HCT116 (cell line): ENCODE data around the gene EEPD1. TPM values are rescaled to one million over a fixed set of nuclear protein-coding genes. Genes with fewer than 3 reads are reported as not detected.

ENCODE experiments used
- ATAC-seq: fragments of 200-7000 bp; cut with Tn5 transposase; 2 replicates; pipeline ENCODE4 v1.9.1; 2020; ENCODE audit warnings: mild to moderate bottlenecking, moderate library complexity
- BruUV-seq: library from RNA; stranded (reverse); fragments of 400-500 nt; replicated peaks from 2 replicates; lab custom pipeline; 2021; lab: Mats Ljungman, UMichigan
- CTCF ChIA-PET: fragments of 300-600 bp; sonication (Branson Sonifier 250); formaldehyde crosslinking; loops from one replicate; lab custom pipeline; 2021; ENCODE audit warnings: antibody characterized with exemption; lab: Charles Lee
- POLR2A ChIA-PET: fragments of 300-600, 350-600 bp; sonication (Branson Sonifier 250); formaldehyde crosslinking; loops from one replicate; lab custom pipeline; 2021; ENCODE audit warnings: antibody characterized with exemption; lab: Charles Lee
- RAD21 ChIA-PET, 2 experiments: fragments of 300-600 bp; sonication (Branson Sonifier 250); formaldehyde crosslinking; loops; one replicate each; lab custom pipeline; 2023; ENCODE audit warnings: low total read pairs in 2 of 2; ENCODE audit not compliant: uncharacterized antibody in 2 of 2, unreplicated experiment in 2 of 2, low non-redundant PET in 1 of 2; lab: Charles Lee
- DNase-seq: peaks from one replicate; pipeline ENCODE4 v3.0.0-alpha.2; 2010; ENCODE audit warnings: low read depth, low spot score
- H2AFZ ChIP-seq: fragments of 200-600 bp; shearing (Covaris generic), sonication (generic); 2 replicates; pipeline ENCODE4 v1.6.1; 2017; ENCODE audit warnings: low read depth, mixed run types, mixed read lengths, antibody characterized with exemption, low read length; ENCODE audit not compliant: poor library complexity, severe bottlenecking
- H3K27ac ChIP-seq: 2 replicates; pipeline ENCODE4 v1.5.1; 2012; ENCODE audit warnings: low read depth, low read length
- H3K27me3 ChIP-seq: fragments of 200-600 bp; sonication (generic); 2 replicates; pipeline ENCODE4 v1.6.1; 2016; ENCODE audit warnings: mixed run types, low read length, mixed read lengths; ENCODE audit not compliant: insufficient read depth
- H3K36me3 ChIP-seq, 2 experiments: fragments of 200-500 bp in 1 of 2; fragments of 200-600 bp in 1 of 2; sonication (Bioruptor generic) in 1 of 2; sonication (generic) in 1 of 2; 2 replicates each; pipeline versions ENCODE4 v1.5.1 to v1.6.1; 2014 to 2016; ENCODE audit warnings: low read length in 2 of 2, inconsistent platforms in 1 of 2, mixed read lengths in 1 of 2, mixed run types in 1 of 2; ENCODE audit not compliant: insufficient read depth in 2 of 2, control insufficient read depth in 1 of 2
- H3K4me1 ChIP-seq, 2 experiments: fragments of 200-600 bp in 1 of 2; sonication (generic) in 1 of 2; 2 replicates each; pipeline versions ENCODE4 v1.5.1 to v1.6.1; 2012 to 2017; ENCODE audit warnings: low read length in 2 of 2, inconsistent platforms in 1 of 2, mild to moderate bottlenecking in 1 of 2, mixed read lengths in 1 of 2, mixed run types in 1 of 2, moderate library complexity in 1 of 2; ENCODE audit not compliant: insufficient read depth in 2 of 2, control insufficient read depth in 1 of 2
- H3K4me2 ChIP-seq: fragments of 200-600 bp; sonication (generic); 2 replicates; pipeline ENCODE4 v1.6.1; 2017; ENCODE audit warnings: mixed run types, low read length, mixed read lengths
- H3K4me3 ChIP-seq, 2 experiments: fragments of 200-600 bp in 1 of 2; sonication (generic) in 1 of 2; replicated peaks in 1 of 2; 2 replicates each; pipeline ENCODE4 v1.5.1; 2011 to 2016; ENCODE audit warnings: low read length in 2 of 2, control low read depth in 1 of 2, low read depth in 1 of 2, mild to moderate bottlenecking in 1 of 2, mixed read lengths in 1 of 2, mixed run types in 1 of 2
- H3K79me2 ChIP-seq: fragments of 200-600 bp; sonication (generic); 2 replicates; pipeline ENCODE4 v1.6.1; 2017; ENCODE audit warnings: mild to moderate bottlenecking, mixed run types, low read length, moderate library complexity, mixed read lengths; ENCODE audit not compliant: insufficient read depth
- H3K9ac ChIP-seq: fragments of 200-600 bp; sonication (generic); 2 replicates; pipeline ENCODE4 v1.6.1; 2016; ENCODE audit warnings: low read length, mixed read lengths
- H3K9me2 ChIP-seq: fragments of 200-600 bp; sonication (generic), shearing (Covaris generic); 2 replicates; pipeline ENCODE4 v1.6.1; 2017; ENCODE audit warnings: mixed run types, mild to moderate bottlenecking, moderate library complexity; ENCODE audit not compliant: insufficient read depth
- H3K9me3 ChIP-seq, 2 experiments: fragments of 200-500 bp in 1 of 2; fragments of 200-600 bp in 1 of 2; sonication (Bioruptor generic) in 1 of 2; sonication (generic) in 1 of 2; 2 replicates each; pipeline ENCODE4 v1.6.1; 2014 to 2017; ENCODE audit warnings: low read length in 2 of 2, mixed read lengths in 2 of 2, inconsistent platforms in 1 of 2, low read depth in 1 of 2, mild to moderate bottlenecking in 1 of 2, mixed run types in 1 of 2, moderate library complexity in 1 of 2; ENCODE audit not compliant: control insufficient read depth in 1 of 2, insufficient read depth in 1 of 2
- H4K20me1 ChIP-seq: fragments of 200-600 bp; sonication (generic), shearing (Covaris generic); 2 replicates; pipeline ENCODE4 v1.6.1; 2017; ENCODE audit warnings: mixed run types, mild to moderate bottlenecking, moderate library complexity; ENCODE audit not compliant: insufficient read depth
- ATF3 ChIP-seq: IDR thresholded peaks from 2 replicates; pipeline ENCODE4 v1.6.1; 2012
- CBX3 ChIP-seq: IDR thresholded peaks from 2 replicates; pipeline ENCODE4 v1.6.1; 2012; ENCODE audit warnings: low read depth
- CEBPB ChIP-seq: IDR thresholded peaks from 2 replicates; pipeline ENCODE4 v1.6.1; 2012; ENCODE audit warnings: low read depth
- CTCF ChIP-seq, 3 experiments: fragments of 200-600 bp in 1 of 3; sonication (generic) in 1 of 3; IDR thresholded peaks in 2 of 3; conservative IDR thresholded peaks in 1 of 3; 2 replicates each; pipeline ENCODE4 v1.5.1; 2012 to 2017; ENCODE audit warnings: low read depth in 2 of 3, low read length in 2 of 3, antibody characterized with exemption in 1 of 3, borderline replicate concordance in 1 of 3, control low read depth in 1 of 3, mild to moderate bottlenecking in 1 of 3, mixed read lengths in 1 of 3, mixed run types in 1 of 3, moderate library complexity in 1 of 3; ENCODE audit not compliant: insufficient read depth in 1 of 3
- EGR1 ChIP-seq: IDR thresholded peaks from 2 replicates; pipeline ENCODE4 v1.6.1; 2012; ENCODE audit warnings: low read depth
- EZH2 ChIP-seq: fragments of 200-600 bp; sonication (generic); IDR thresholded peaks from 2 replicates; pipeline ENCODE4 v1.6.1; 2017; ENCODE audit warnings: antibody characterized with exemption, mixed run types
- RAD21 ChIP-seq: IDR thresholded peaks from 2 replicates; pipeline ENCODE4 v1.6.1; 2012; ENCODE audit warnings: low read depth, mild to moderate bottlenecking
- SIN3A ChIP-seq: IDR thresholded peaks from 2 replicates; pipeline ENCODE4 v1.6.1; 2012; ENCODE audit warnings: low read depth
- SP1 ChIP-seq: IDR thresholded peaks from 2 replicates; pipeline ENCODE4 v1.6.1; 2012; ENCODE audit warnings: low read depth
- SRF ChIP-seq: IDR thresholded peaks from 2 replicates; pipeline ENCODE4 v1.6.1; 2012; ENCODE audit warnings: low read depth
- TCF7L2 ChIP-seq: IDR thresholded peaks from 2 replicates; pipeline ENCODE4 v1.7.0; 2011; ENCODE audit warnings: borderline replicate concordance, inconsistent platforms; ENCODE audit not compliant: insufficient read depth, insufficient read length; ENCODE audit errors: extremely low read depth
- ZFX ChIP-seq: fragments of 450-650 bp; IDR thresholded peaks from 2 replicates; pipeline ENCODE4 v1.6.1; 2017
- intact Hi-C: fragments of 100-400 bp; cut with micrococcal nuclease; formaldehyde crosslinking; loops from 2 replicates; pipeline ENCODE4 v1.10.0; 2022
- total RNA-seq: library from RNA; stranded (reverse); gene quantifications from one replicate; pipeline ENCODE4 v1.2.1, GENCODE V29; 2021; ENCODE audit not compliant: unreplicated experiment
- TF ChIP-seq, protein P1 (sequence below): IDR thresholded peaks from 2 replicates; pipeline ENCODE4 v1.6.1; 2011; ENCODE audit warnings: mild to moderate bottlenecking, low read length, moderate library complexity; ENCODE audit not compliant: insufficient replicate concordance; ENCODE audit errors: extremely low read depth
- TF ChIP-seq, protein P2 (sequence below): IDR thresholded peaks from 2 replicates; pipeline ENCODE4 v1.6.1; 2012

EEPD1 gene
- total RNA-seq, 1 experiment from 2014 or later = 4.2 TPM

- TF ChIP-seq, protein P1, sequence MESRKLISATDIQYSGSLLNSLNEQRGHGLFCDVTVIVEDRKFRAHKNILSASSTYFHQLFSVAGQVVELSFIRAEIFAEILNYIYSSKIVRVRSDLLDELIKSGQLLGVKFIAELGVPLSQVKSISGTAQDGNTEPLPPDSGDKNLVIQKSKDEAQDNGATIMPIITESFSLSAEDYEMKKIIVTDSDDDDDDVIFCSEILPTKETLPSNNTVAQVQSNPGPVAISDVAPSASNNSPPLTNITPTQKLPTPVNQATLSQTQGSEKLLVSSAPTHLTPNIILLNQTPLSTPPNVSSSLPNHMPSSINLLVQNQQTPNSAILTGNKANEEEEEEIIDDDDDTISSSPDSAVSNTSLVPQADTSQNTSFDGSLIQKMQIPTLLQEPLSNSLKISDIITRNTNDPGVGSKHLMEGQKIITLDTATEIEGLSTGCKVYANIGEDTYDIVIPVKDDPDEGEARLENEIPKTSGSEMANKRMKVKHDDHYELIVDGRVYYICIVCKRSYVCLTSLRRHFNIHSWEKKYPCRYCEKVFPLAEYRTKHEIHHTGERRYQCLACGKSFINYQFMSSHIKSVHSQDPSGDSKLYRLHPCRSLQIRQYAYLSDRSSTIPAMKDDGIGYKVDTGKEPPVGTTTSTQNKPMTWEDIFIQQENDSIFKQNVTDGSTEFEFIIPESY = no peak
- no peak for TF ChIP-seq ZFX
- TF ChIP-seq EZH2 = no peak
- Histone ChIP-seq H3K79me2 (no peaks in the 10 kb centered on the region), H3K4me3 (no peak overlapping the region), H3K4me1 (peaks cover 15 to 18% of the 10 kb centered on the region in 2 experiments), H3K9me3 (no peaks in the 10 kb centered on the region), H2AFZ (no peak overlapping the region), H3K36me3 (no peaks in the 10 kb centered on the region), H3K9me2 (no peaks in the 10 kb centered on the region), H3K27me3 (no peaks in the 10 kb centered on the region), H3K4me2 (no peak overlapping the region), H3K9ac (no peak overlapping the region), H4K20me1 (no peaks in the 10 kb centered on the region), H3K27ac (no peak overlapping the region)
- DNase-seq (no peak), ATAC-seq (no peak)
- intact Hi-C loops = no loop called here
- ChIA-PET RAD21 (no interaction called here), POLR2A (no interaction called here), CTCF (interaction anchor here (0.9 to 1.0 kb wide), 2 partner anchors 11 to 16 kb away, joined by 3 to 4 read pairs; no protein-coding TSS in a partner anchor)
- no TSS peak for BruUV-seq
Measured at GRCh38 chr7:36308031-36308430, 155.0 kb downstream of the EEPD1 start.

DNA sequence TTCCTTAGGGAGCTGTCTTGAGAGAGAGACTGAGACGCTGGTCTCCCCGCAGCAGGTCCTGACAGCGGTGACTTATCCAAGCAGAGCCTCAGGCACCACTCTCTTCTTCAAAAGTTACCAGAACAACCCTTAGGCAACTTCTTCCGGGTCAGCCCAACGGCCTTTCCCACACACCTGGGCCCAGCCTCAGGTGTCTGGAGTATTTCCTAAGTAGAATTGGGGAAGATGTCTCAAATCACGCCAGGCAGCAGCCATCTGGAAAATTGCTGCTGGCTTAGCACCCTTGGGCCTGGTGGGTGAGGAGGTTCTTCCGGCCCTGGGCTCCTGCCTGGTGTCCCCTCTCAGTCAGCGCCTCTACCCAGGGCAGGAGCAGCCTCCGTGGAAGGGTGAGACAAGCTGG, 156.2 kb downstream of the EEPD1 start:
- Histone ChIP-seq H3K9ac (no peak overlapping the region), H2AFZ (no peak overlapping the region), H3K36me3 (no peaks in the 10 kb centered on the region), H3K79me2 (no peaks in the 10 kb centered on the region), H3K9me2 (no peaks in the 10 kb centered on the region), H3K4me1 (peaks cover 5 to 6% of the 10 kb centered on the region in 2 experiments), H3K9me3 (no peaks in the 10 kb centered on the region), H3K27me3 (no peaks in the 10 kb centered on the region), H3K4me3 (no peak overlapping the region), H4K20me1 (no peaks in the 10 kb centered on the region), H3K4me2 (no peak overlapping the region), H3K27ac (no peak overlapping the region)
- ChIA-PET CTCF (interaction anchor here (1.3 kb wide), 1 partner anchor 10 kb away, joined by 4 read pairs; no protein-coding TSS in a partner anchor), RAD21 (no interaction called here), POLR2A (interaction anchor here (1.1 kb wide), 1 partner anchor 8 kb away, joined by 3 read pairs; no protein-coding TSS in a partner anchor)
- ATAC-seq (no peak), DNase-seq (no peak)
- intact Hi-C loops = no loop called here
- BruUV-seq = no TSS peak
- TF ChIP-seq, protein P2, sequence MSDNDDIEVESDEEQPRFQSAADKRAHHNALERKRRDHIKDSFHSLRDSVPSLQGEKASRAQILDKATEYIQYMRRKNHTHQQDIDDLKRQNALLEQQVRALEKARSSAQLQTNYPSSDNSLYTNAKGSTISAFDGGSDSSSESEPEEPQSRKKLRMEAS = no peak
- TF ChIP-seq CBX3 (no peak), ZFX (no peak), SRF (no peak), CTCF (IDR thresholded peaks at IDR 0.05 in 2 of 3, conservative IDR thresholded peaks at IDR 0.05 in 1 of 3; ENCODE audit: borderline replicate concordance in 1 of 3, insufficient read depth in 1 of 3, low read depth in 2 of 3, low read length in 2 of 3) (no peak), SP1 (no peak), CEBPB (no peak), SIN3A (no peak), EGR1 (no peak), TCF7L2 (no peak), RAD21 (no peak), ATF3 (no peak)
- TF ChIP-seq, protein P1 = no peak
